A549 (cell line): ENCODE data around the gene PELI3. TPM values are rescaled to one million over a fixed set of nuclear protein-coding genes. Genes with fewer than 3 reads are reported as not detected.

Experiments used
- ATAC-seq, 2 experiments: fragments of 200-7000 bp in 1 of 2; fragments of >200 bp in 1 of 2; cut with Nextera tagmentation in 1 of 2; cut with Tn5 transposase in 1 of 2; 3 replicates each; pipeline versions ENCODE4 v1.8.0 to v1.9.1; 2018 to 2020; ENCODE audit warnings: mild to moderate bottlenecking in 1 of 2, moderate library complexity in 1 of 2
- CTCF ChIA-PET: fragments of 300-600 bp; sonication (Branson Sonifier 250); formaldehyde crosslinking; extraction: SDS; loops from one replicate; lab custom pipeline; 2021; ENCODE audit warnings: antibody characterized with exemption, inconsistent platforms; lab: Yijun Ruan, JAX
- POLR2A ChIA-PET: fragments of 350-600 bp; formaldehyde crosslinking; extraction: SDS; loops from one replicate; lab custom pipeline; 2021; ENCODE audit warnings: antibody characterized with exemption, inconsistent platforms; lab: Yijun Ruan, JAX
- DNase-seq, 2 experiments: peaks; one replicate each; pipeline versions ENCODE4 v3.0.0 to v3.0.0-alpha.2; 2011 to 2016; ENCODE audit warnings: low read depth in 1 of 2, low spot score in 1 of 2
- FAIRE-seq: peaks from 2 replicates; lab custom pipeline; 2011; peaks lifted over from hg19 to GRCh38; lab: Jason Lieb, UNC
- H3K27ac ChIP-seq, 2 experiments: fragments of >200 bp; sonication (Bioruptor Twin); formaldehyde crosslinking; 3 replicates each; pipeline ENCODE4 v1.5.1; 2016 to 2017
- H3K4me1 ChIP-seq: fragments of >200 bp; sonication (Bioruptor Twin); formaldehyde crosslinking; 3 replicates; pipeline ENCODE4 v1.6.1; 2016
- H3K4me2 ChIP-seq: fragments of >200 bp; sonication (Bioruptor Twin); formaldehyde crosslinking; 3 replicates; pipeline ENCODE4 v1.6.1; 2016
- H3K4me3 ChIP-seq: fragments of >200 bp; sonication (Bioruptor Twin); formaldehyde crosslinking; 3 replicates; pipeline ENCODE4 v1.5.1; 2016
- H3K9me3 ChIP-seq: fragments of >200 bp; sonication (Bioruptor Twin); formaldehyde crosslinking; 3 replicates; pipeline ENCODE4 v1.6.1; 2016
- BHLHE40 ChIP-seq: IDR thresholded peaks from 2 replicates; pipeline ENCODE4 v1.6.1; 2012; ENCODE audit warnings: low read depth, low read length, inconsistent platforms
- CEBPB ChIP-seq, 2 experiments: fragments of >200 bp in 1 of 2; sonication (Bioruptor Twin) in 1 of 2; formaldehyde crosslinking in 1 of 2; IDR thresholded peaks; 2 replicates each; pipeline ENCODE4 v1.6.1; 2012 to 2016
- CHD4 ChIP-seq: fragments of 200-600 bp; sonication (generic); IDR thresholded peaks from 2 replicates; pipeline ENCODE4 v1.6.1; 2016; ENCODE audit warnings: antibody characterized with exemption, mild to moderate bottlenecking, borderline replicate concordance
- EP300 ChIP-seq, 2 experiments: fragments of >200 bp; sonication (Bioruptor Twin); formaldehyde crosslinking; IDR thresholded peaks; 2 replicates in 1 of 2; 3 replicates in 1 of 2; pipeline ENCODE4 v1.6.1; 2016 to 2017
- FOSL2 ChIP-seq, 2 experiments: fragments of 450-650 bp in 1 of 2; fragments of >200 bp in 1 of 2; sonication (Bioruptor Twin) in 1 of 2; formaldehyde crosslinking; IDR thresholded peaks; 2 replicates each; pipeline versions ENCODE4 v1.5.0 to v1.6.1; 2016 to 2020; ENCODE audit warnings: mild to moderate bottlenecking in 1 of 2, moderate library complexity in 1 of 2
- HDAC2 ChIP-seq: fragments of 200-600 bp; sonication (generic); IDR thresholded peaks from 2 replicates; pipeline ENCODE4 v1.6.1; 2016
- MAZ ChIP-seq: fragments of 150-350 bp; IDR thresholded peaks from 2 replicates; pipeline ENCODE4 v1.6.1; 2014; ENCODE audit warnings: antibody characterized with exemption, low read depth, low read length, borderline replicate concordance
- MYC ChIP-seq: IDR thresholded peaks from 2 replicates; pipeline ENCODE4 v1.6.1; 2012; ENCODE audit warnings: mild to moderate bottlenecking, inconsistent platforms, low read length, improper control_type of control experiment, borderline replicate concordance
- NPAS2 ChIP-seq: fragments of 250-450 bp; sonication (Bioruptor Pico); IDR thresholded peaks from 2 replicates; pipeline ENCODE4 v1.8.0; 2022; ENCODE audit warnings: mild to moderate bottlenecking, moderate library complexity, borderline replicate concordance
- NR3C1 ChIP-seq: fragments of >200 bp; sonication (Bioruptor Twin); formaldehyde crosslinking; IDR thresholded peaks from 3 replicates; pipeline ENCODE4 v1.6.1; 2017
- PHF8 ChIP-seq: fragments of 200-600 bp; sonication (generic); IDR thresholded peaks from 2 replicates; pipeline ENCODE4 v1.6.1; 2016; ENCODE audit warnings: low read depth, mild to moderate bottlenecking, antibody characterized with exemption, moderate library complexity, borderline replicate concordance
- POLR2AphosphoS2 ChIP-seq: conservative IDR thresholded peaks from 2 replicates; pipeline ENCODE4 v1.6.1; 2012; ENCODE audit warnings: low read length, improper control_type of control experiment, inconsistent platforms
- RFX5 ChIP-seq: fragments of 450-650 bp; IDR thresholded peaks from 2 replicates; pipeline ENCODE4 v1.7.1; 2014; ENCODE audit warnings: antibody characterized with exemption, mild to moderate bottlenecking, moderate library complexity
- RNF2 ChIP-seq: fragments of 200-600 bp; sonication (generic); IDR thresholded peaks from 2 replicates; pipeline ENCODE4 v1.6.1; 2016; ENCODE audit warnings: low read depth, mild to moderate bottlenecking, antibody characterized with exemption, moderate library complexity, borderline replicate concordance
- SREBF2 ChIP-seq: fragments of 450-650 bp; IDR thresholded peaks from 2 replicates; pipeline ENCODE4 v1.6.1; 2014; ENCODE audit warnings: mild to moderate bottlenecking, moderate library complexity
- TP53 ChIP-seq: fragments of 250-450 bp; sonication (Bioruptor Pico); IDR thresholded peaks from 2 replicates; pipeline ENCODE4 v1.5.0; 2021; ENCODE audit warnings: mild to moderate bottlenecking, moderate library complexity
- WGBS: methylation state at CpG from one replicate; pipeline ENCODE4 v1.1.6; 2017; ENCODE audit errors: missing lambda C conversion rate; 5-methylcytosine and 5-hydroxymethylcytosine counted together
- polyA plus RNA-seq, 4 experiments: library from polyadenylated mRNA; depleted of rRNA in 3 of 4; stranded (reverse); fragments of >200 nt; fragmentation: RNase III in 1 of 4; extraction: RNeasy Plus Mini Kit Qiagen cat#74134 plus additional on column Dnase treatment in 1 of 4; gene quantifications; 2 replicates in 3 of 4; 3 replicates in 1 of 4; pipeline ENCODE4 v1.2.3, GENCODE V29; 2011 to 2017
- TF ChIP-seq, protein P1 (sequence below): fragments of >200 bp; sonication (Bioruptor Twin); formaldehyde crosslinking; IDR thresholded peaks from 2 replicates; pipeline ENCODE4 v1.6.1; 2016
- TF ChIP-seq, protein P2 (sequence below): IDR thresholded peaks from 2 replicates; pipeline ENCODE4 v1.6.1; 2012
- TF ChIP-seq, protein P3 (sequence below): fragments of 450-650 bp; IDR thresholded peaks from 2 replicates; pipeline ENCODE4 v1.6.1; 2014; ENCODE audit warnings: antibody characterized with exemption
- TF ChIP-seq, protein P4 (sequence below): IDR thresholded peaks from 2 replicates; pipeline ENCODE4 v1.6.1; 2012
- TF ChIP-seq, protein P5 (sequence below): IDR thresholded peaks from 2 replicates; pipeline ENCODE4 v1.6.1; 2012; ENCODE audit warnings: low read depth, borderline replicate concordance

The PELI3 gene
- polyA plus RNA-seq, 2 of the 4 experiments (the other 2 are of a cell fraction), result 2.3 to 5.7 TPM

DNA sequence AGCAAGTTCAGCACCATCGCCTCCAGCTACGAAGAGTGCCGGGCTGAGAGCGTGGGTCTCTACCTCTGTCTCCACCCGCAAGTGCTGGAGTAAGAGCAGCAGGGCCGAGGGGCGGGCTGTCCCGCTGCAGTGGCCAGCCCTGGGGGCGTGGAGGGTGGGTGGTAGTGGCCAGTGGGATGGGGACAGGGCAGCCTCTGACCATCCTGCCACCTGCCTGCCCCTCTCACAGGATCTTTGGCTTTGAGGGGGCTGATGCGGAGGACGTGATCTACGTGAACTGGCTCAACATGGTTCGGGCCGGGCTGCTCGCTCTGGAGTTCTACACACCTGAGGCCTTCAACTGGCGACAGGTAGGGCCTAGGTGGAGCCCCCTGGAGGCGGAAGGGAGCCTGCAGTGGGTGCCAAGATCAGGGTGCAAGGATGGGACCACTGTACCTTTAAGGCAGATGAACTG lies 28.7 kb downstream of the PELI3 start (continued):
- TF ChIP-seq FOSL2 (IDR thresholded peaks at IDR 0.05) (no peak), FOSL2 (CRISPR knock-in tag; IDR thresholded peaks at IDR 0.05) (no peak), MYC (no peak), RFX5 (no peak), RNF2 (no peak), MAZ (no peak), CEBPB (IDR thresholded peaks at IDR 0.05) (no peak)
- TF ChIP-seq, protein P1, sequence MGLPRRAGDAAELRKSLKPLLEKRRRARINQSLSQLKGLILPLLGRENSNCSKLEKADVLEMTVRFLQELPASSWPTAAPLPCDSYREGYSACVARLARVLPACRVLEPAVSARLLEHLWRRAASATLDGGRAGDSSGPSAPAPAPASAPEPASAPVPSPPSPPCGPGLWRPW, result no peak
- TF ChIP-seq, all 56 proteins: peak for 0

DNA sequence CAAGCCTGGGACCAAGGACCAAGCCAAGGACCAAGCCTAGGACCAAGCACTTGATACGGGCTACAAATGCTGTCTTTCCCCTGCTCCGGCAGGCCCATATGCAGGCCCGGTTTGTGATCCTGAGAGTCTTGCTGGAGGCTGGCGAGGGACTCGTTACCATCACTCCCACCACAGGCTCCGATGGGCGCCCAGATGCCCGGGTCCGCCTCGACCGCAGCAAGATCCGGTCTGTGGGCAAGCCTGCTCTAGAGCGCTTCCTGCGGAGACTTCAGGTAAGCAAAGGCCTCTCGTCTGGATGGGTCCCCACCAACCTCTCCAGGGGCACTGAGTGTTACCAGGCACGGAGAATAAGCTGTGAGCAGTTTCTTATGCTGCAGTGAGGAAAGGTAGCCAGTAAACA lies 30.5 kb downstream of the PELI3 start:
- POLR2A ChIA-PET, result no interaction called here

DNA sequence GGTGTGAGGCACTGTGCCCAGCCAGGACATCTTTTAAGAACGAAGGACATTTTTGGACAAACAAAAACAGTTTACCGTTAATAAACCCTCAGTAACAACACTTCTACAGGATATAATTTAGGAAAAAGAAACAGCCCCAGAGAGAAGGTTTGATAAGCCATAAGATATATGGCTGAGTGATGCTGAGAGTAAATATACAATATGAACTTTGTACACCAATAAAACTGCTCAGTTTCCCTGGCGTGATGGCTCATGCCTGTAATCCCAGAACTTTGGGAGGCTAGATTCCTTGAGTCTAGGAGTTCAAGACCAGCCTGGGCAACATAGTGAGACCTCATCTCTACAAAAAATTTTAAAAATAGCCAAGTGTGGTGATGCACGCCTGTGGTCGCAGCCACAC lies 31.8 kb downstream of the PELI3 start:
- Histone ChIP-seq H3K9me3 (no peaks in the 10 kb centered on the region), H3K4me2 (no peak overlapping the region), H3K4me1 (no peaks in the 10 kb centered on the region), H3K27ac (no peak overlapping the region), H3K4me3 (no peak overlapping the region)
- ChIA-PET POLR2A (no interaction called here), CTCF (no interaction called here)
- TF ChIP-seq, protein P2, sequence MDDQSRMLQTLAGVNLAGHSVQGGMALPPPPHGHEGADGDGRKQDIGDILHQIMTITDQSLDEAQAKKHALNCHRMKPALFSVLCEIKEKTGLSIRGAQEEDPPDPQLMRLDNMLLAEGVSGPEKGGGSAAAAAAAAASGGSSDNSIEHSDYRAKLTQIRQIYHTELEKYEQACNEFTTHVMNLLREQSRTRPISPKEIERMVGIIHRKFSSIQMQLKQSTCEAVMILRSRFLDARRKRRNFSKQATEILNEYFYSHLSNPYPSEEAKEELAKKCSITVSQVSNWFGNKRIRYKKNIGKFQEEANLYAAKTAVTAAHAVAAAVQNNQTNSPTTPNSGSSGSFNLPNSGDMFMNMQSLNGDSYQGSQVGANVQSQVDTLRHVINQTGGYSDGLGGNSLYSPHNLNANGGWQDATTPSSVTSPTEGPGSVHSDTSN, result no peak
- TF ChIP-seq, protein P1, result no peak
- no peak for TF ChIP-seq PHF8
- no peak for TF ChIP-seq HDAC2
- TF ChIP-seq, protein P3, sequence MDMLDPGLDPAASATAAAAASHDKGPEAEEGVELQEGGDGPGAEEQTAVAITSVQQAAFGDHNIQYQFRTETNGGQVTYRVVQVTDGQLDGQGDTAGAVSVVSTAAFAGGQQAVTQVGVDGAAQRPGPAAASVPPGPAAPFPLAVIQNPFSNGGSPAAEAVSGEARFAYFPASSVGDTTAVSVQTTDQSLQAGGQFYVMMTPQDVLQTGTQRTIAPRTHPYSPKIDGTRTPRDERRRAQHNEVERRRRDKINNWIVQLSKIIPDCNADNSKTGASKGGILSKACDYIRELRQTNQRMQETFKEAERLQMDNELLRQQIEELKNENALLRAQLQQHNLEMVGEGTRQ, result no peak
- TF ChIP-seq SREBF2, result no peak
- no peak for TF ChIP-seq BHLHE40
- TF ChIP-seq NR3C1, result no peak
- TF ChIP-seq, protein P4, sequence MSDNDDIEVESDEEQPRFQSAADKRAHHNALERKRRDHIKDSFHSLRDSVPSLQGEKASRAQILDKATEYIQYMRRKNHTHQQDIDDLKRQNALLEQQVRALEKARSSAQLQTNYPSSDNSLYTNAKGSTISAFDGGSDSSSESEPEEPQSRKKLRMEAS, result no peak
- TF ChIP-seq POLR2AphosphoS2, result no peak
- TF ChIP-seq CHD4, result no peak
- TF ChIP-seq, protein P5, sequence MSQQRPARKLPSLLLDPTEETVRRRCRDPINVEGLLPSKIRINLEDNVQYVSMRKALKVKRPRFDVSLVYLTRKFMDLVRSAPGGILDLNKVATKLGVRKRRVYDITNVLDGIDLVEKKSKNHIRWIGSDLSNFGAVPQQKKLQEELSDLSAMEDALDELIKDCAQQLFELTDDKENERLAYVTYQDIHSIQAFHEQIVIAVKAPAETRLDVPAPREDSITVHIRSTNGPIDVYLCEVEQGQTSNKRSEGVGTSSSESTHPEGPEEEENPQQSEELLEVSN, result no peak
- no peak for ATAC-seq
- WGBS, result 86% methylated on average over 5 of the region's 5 CpGs
- DNase-seq, result no peak
- FAIRE-seq, result no peak

More for the DNA sequence above, 30.5 kb downstream of the PELI3 start:
- DNase-seq (no peak), FAIRE-seq (no peak), ATAC-seq (no peak)
- H3K4me1 ChIP-seq, result no peaks in the 10 kb centered on the region
- no peak overlapping the region for H3K4me2 ChIP-seq
- CTCF ChIA-PET, result interaction anchor here (0.9 to 1.4 kb wide), 3 partner anchors 11 to 337 kb away, joined by 3 read pairs; no protein-coding TSS in a partner anchor
- TF ChIP-seq EP300 (IDR thresholded peaks at IDR 0.05), result no peak
- TF ChIP-seq TP53 (CRISPR knock-in tag), result no peak
- no peak for TF ChIP-seq NPAS2 (CRISPR knock-in tag)
- H3K4me3 ChIP-seq, result no peak overlapping the region
- 97% methylated on average over 16 of the region's 16 CpGs for WGBS
- H3K9me3 ChIP-seq, result no peaks in the 10 kb centered on the region
- H3K27ac ChIP-seq, result no peak overlapping the region
